Neural progenitor cell (in vitro differentiated cells): ENCODE results near the gene NAPA.

Experiments
- CTCF ChIP-seq: fragments of 200-600 bp; sonication (generic); IDR thresholded peaks from 2 replicates; pipeline ENCODE4 v1.5.1; 2017; ENCODE audit warnings: antibody characterized with exemption, mild to moderate bottlenecking
- EZH2 ChIP-seq: fragments of 200-600 bp; sonication (generic); IDR thresholded peaks from 2 replicates; pipeline ENCODE4 v1.6.1; 2017; ENCODE audit warnings: antibody characterized with exemption, mild to moderate bottlenecking, moderate library complexity
- EZH2phosphoT487 ChIP-seq: fragments of 200-600 bp; sonication (generic); IDR thresholded peaks from 2 replicates; pipeline ENCODE4 v1.6.1; 2017; ENCODE audit warnings: antibody characterized with exemption

GRCh38 chr19:47506459-47506858 lies 8.4 kb downstream of the NAPA start:
- TF ChIP-seq CTCF, result no peak
- no peak for TF ChIP-seq EZH2
- no peak for TF ChIP-seq EZH2phosphoT487
